AG04450 (cell line): ENCODE data around the gene BNC2. TPM values are rescaled to one million over a fixed set of nuclear protein-coding genes. Genes with fewer than 3 reads are reported as not detected.
"Not testable (repeated sequence)": the region's sequence is repeated elsewhere in the genome, so short reads cannot be mapped to it uniquely, and the experiment has no call there.

Experiments used
- CTCF ChIA-PET: fragments of 300-600, 350-600 bp; formaldehyde crosslinking; extraction: SDS; loops from one replicate; lab custom pipeline; 2022; ENCODE audit warnings: antibody characterized with exemption, inconsistent platforms; lab: Charles Lee
- POLR2A ChIA-PET: fragments of 350-600 bp; formaldehyde crosslinking; extraction: SDS; loops from one replicate; lab custom pipeline; 2021; ENCODE audit warnings: antibody characterized with exemption, inconsistent platforms; lab: Yijun Ruan, JAX
- DNase-seq: peaks from one replicate; pipeline ENCODE4 v3.0.0-alpha.2; 2011; ENCODE audit warnings: low read depth, low spot score
- H3K27ac ChIP-seq: one replicate; pipeline ENCODE4 v1.5.1; 2012; ENCODE audit warnings: low read depth, low read length, control low read depth
- H3K27me3 ChIP-seq: one replicate; pipeline ENCODE4 v1.6.0; 2012; ENCODE audit warnings: low read length; ENCODE audit not compliant: control insufficient read depth, insufficient read depth
- H3K4me3 ChIP-seq: 2 replicates; pipeline ENCODE4 v1.5.1; 2011; ENCODE audit warnings: mild to moderate bottlenecking, low read depth, low read length, control low read depth
- H3K9me3 ChIP-seq: 2 replicates; pipeline ENCODE4 v1.5.1; 2012; ENCODE audit warnings: low read length; ENCODE audit not compliant: control insufficient read depth, insufficient read depth
- CTCF ChIP-seq: IDR thresholded peaks from 2 replicates; pipeline ENCODE4 v1.5.1; 2011; ENCODE audit warnings: low read depth, low read length, control low read depth, inconsistent platforms
- polyA plus RNA-seq: library from polyadenylated mRNA; depleted of rRNA; stranded (reverse); fragments of >200 nt; gene quantifications from 2 replicates; pipeline ENCODE4 v1.2.3, GENCODE V29; 2011

The BNC2 gene
- polyA plus RNA-seq, 1 experiment, result 49.0 TPM

GRCh38 chr9:16445141-16445920 lies 425.1 kb downstream of the BNC2 start:
- no peak for TF ChIP-seq CTCF

GRCh38 chr9:16442622-16443021 lies 427.8 kb downstream of the BNC2 start:
- ChIA-PET POLR2A (no interaction called here), CTCF (interaction anchor here (0.6 to 0.7 kb wide), 3 partner anchors 248 to 1024 kb away, joined by 4 to 6 read pairs (median 5); no protein-coding TSS in a partner anchor)
- no peak for TF ChIP-seq CTCF
- Histone ChIP-seq H3K9me3 (no peaks in the 10 kb centered on the region; the same call in 1 of the 2 replicates), H3K27ac (no peak overlapping the region), H3K27me3 (no peaks in the 10 kb centered on the region), H3K4me3 (no peak overlapping the region)
- no peak for DNase-seq

More at GRCh38 chr9:16445141-16445920, 425.1 kb downstream of the BNC2 start:
- H3K9me3 ChIP-seq, result no peaks in the 10 kb centered on the region
- no peak overlapping the region for H3K4me3 ChIP-seq
- CTCF ChIA-PET, result no interaction called here
- no peaks in the 10 kb centered on the region for H3K27me3 ChIP-seq
- no peak for DNase-seq
- no peak overlapping the region for H3K27ac ChIP-seq
- POLR2A ChIA-PET, result no interaction called here

DNA sequence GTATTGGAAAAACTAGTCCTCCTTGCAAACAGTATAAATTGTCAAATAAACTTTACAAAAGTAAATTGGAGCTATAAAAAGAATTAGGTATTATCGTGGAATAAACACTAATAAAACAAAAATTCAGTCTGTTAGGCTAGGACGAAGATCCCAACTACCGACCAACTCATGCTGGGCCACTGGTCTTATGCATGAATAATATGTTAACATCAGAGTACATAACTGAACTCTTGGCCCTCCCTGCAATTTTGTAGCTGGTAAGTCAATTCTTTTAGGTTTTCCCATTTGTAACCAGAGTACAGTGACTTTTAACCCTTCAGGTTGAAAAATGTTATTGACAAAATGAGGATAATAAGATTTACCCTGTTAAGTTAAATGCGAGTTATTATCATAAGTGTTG lies 428.7 kb downstream of the BNC2 start:
- H3K4me3 ChIP-seq, result no peak overlapping the region
- ChIA-PET CTCF (no interaction called here), POLR2A (interaction anchor here (0.8 kb wide), 1 partner anchor 16 kb away, joined by 3 read pairs; no protein-coding TSS in a partner anchor)
- no peak for DNase-seq
- H3K9me3 ChIP-seq, result no peaks in the 10 kb centered on the region; the same call in 1 of the 2 replicates
- TF ChIP-seq CTCF, result no peak
- H3K27ac ChIP-seq, result no peak overlapping the region
- no peaks in the 10 kb centered on the region for H3K27me3 ChIP-seq

GRCh38 chr9:16438831-16439230 lies 431.6 kb downstream of the BNC2 start:
- CTCF ChIA-PET, DNase-seq: not testable (repeated sequence)

DNA sequence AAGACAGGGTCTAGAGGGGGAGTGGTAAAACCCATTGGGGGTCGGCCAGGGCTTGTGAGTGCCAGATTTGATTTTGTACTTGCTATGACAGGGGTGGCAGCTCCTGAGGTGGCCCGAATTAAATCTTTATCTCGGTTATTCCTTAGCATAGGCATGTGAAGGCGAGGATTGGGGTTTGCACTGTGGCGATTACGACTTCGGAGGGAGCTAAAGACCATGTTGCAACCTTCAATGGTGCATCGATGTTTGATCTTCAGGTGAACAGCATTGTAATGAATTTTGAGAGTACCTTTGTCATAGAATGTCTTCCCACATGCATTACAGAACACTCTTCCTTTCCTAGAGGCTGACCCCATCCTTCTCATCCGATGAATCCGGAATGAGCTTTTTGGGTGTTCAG lies 433.9 kb downstream of the BNC2 start:
- Histone ChIP-seq H3K27me3 (no peaks in the 10 kb centered on the region), H3K9me3 (no peaks in the 10 kb centered on the region; the same call in 1 of the 2 replicates), H3K27ac (no peak overlapping the region), H3K4me3 (no peak overlapping the region)
- DNase-seq, result no peak
- TF ChIP-seq CTCF, result no peak
- ChIA-PET POLR2A (no interaction called here), CTCF (no interaction called here)

More at GRCh38 chr9:16438831-16439230, 431.6 kb downstream of the BNC2 start:
- H3K27ac ChIP-seq, POLR2A ChIA-PET, H3K27me3 ChIP-seq, H3K9me3 ChIP-seq, H3K4me3 ChIP-seq: not testable (repeated sequence)
